ENCODE measurements around the gene NPPB.
"Not testable (repeated sequence)": the region's sequence is repeated elsewhere in the genome, so short reads cannot be mapped to it uniquely, and the experiment has no call there.

The NPPB gene

GRCh38 chr1:11858613-11858967 is at the start of gene NPPB:
Gene NPPB, minus strand, starts transcription at chr1:11858945. Its CDS starts 112 bp downstream, at chr1:11858833.
- DNase-seq: no peak

- DNase-seq: peak; percentile 87
These were observed 49.4 kb upstream of the NPPB start for GRCh38 chr1:11908095-11908675.

- DNase-seq: peak; percentile 91
These were observed 48.7 kb upstream of the NPPB start for GRCh38 chr1:11907275-11908094.

GRCh38 chr1:11906870-11907269 is 48.1 kb upstream of the NPPB start:
- no peak for DNase-seq

- no peak for DNase-seq
These were observed 46.2 kb upstream of the NPPB start for GRCh38 chr1:11904978-11905377.

GRCh38 chr1:11904156-11904555 is 45.4 kb upstream of the NPPB start:
- not testable (repeated sequence) for DNase-seq

GRCh38 chr1:11903210-11903609 is 44.5 kb upstream of the NPPB start:
- DNase-seq: no peak

GRCh38 chr1:11901446-11901845 is 42.7 kb upstream of the NPPB start:
- not testable (repeated sequence) for DNase-seq

GRCh38 chr1:11898831-11899467 is 40.2 kb upstream of the NPPB start:
- no peak for DNase-seq

GRCh38 chr1:11898086-11898785 is 39.5 kb upstream of the NPPB start:
- DNase-seq: no peak

- not testable (repeated sequence) for DNase-seq
These were observed 35.8 kb upstream of the NPPB start for GRCh38 chr1:11894501-11894900.

- DNase-seq: peak; percentile 23
These were observed 35.1 kb upstream of the NPPB start for GRCh38 chr1:11893907-11894251.

GRCh38 chr1:11891433-11892186 is 32.9 kb upstream of the NPPB start:
- no peak for DNase-seq

GRCh38 chr1:11888877-11889208 is 30.1 kb upstream of the NPPB start:
- DNase-seq: no peak

GRCh38 chr1:11888206-11888876 is 29.6 kb upstream of the NPPB start:
- no peak for DNase-seq

- DNase-seq: no peak
These were observed 28.9 kb upstream of the NPPB start for GRCh38 chr1:11887666-11888007.

GRCh38 chr1:11886986-11887665 is 28.4 kb upstream of the NPPB start:
- peak; percentile 29 for DNase-seq

- DNase-seq: peak; percentile 40
These were observed 27.2 kb upstream of the NPPB start for GRCh38 chr1:11885916-11886315.

- DNase-seq: no peak
These were observed 24.2 kb upstream of the NPPB start for GRCh38 chr1:11882814-11883538.

- DNase-seq: no peak
These were observed 23.1 kb upstream of the NPPB start for GRCh38 chr1:11881749-11882441.

Data from NCI-H2171 (cell line).